GM21447 (cell line): ENCODE results near the gene LDLRAD4.

Source experiments
- ATAC-seq: cut with Tn5 transposase; IDR thresholded peaks from one replicate; pipeline ENCODE4 v1.9.1; 2021; ENCODE audit not compliant: unreplicated experiment

LDLRAD4 gene

GRCh38 chr18:13454363-13455150 lies 236.0 kb downstream of the LDLRAD4 start:
- ATAC-seq, result no peak

- ATAC-seq, result no peak
These were observed 236.9 kb downstream of the LDLRAD4 start for GRCh38 chr18:13455471-13455870.

- ATAC-seq, result peak; percentile 70
These were observed 237.5 kb downstream of the LDLRAD4 start for GRCh38 chr18:13455960-13456481.

- no peak for ATAC-seq
These were observed 238.2 kb downstream of the LDLRAD4 start for GRCh38 chr18:13456736-13457271.

GRCh38 chr18:13457327-13457726 lies 238.8 kb downstream of the LDLRAD4 start:
- ATAC-seq, result no peak

- ATAC-seq, result no peak
These were observed 242.4 kb downstream of the LDLRAD4 start for GRCh38 chr18:13460946-13461345.

GRCh38 chr18:13461469-13461868 lies 242.9 kb downstream of the LDLRAD4 start:
- no peak for ATAC-seq

GRCh38 chr18:13461936-13462335 lies 243.4 kb downstream of the LDLRAD4 start:
- ATAC-seq, result no peak

- no peak for ATAC-seq
These were observed 244.1 kb downstream of the LDLRAD4 start for GRCh38 chr18:13462686-13463085.

- ATAC-seq, result no peak
These were observed 245.1 kb downstream of the LDLRAD4 start for GRCh38 chr18:13463526-13464210.

GRCh38 chr18:13464432-13465123 lies 246.0 kb downstream of the LDLRAD4 start:
- ATAC-seq, result peak; percentile 99

GRCh38 chr18:13465124-13465446 lies 246.5 kb downstream of the LDLRAD4 start:
- peak; percentile 30 for ATAC-seq

- ATAC-seq, result no peak
These were observed 246.9 kb downstream of the LDLRAD4 start for GRCh38 chr18:13465476-13465875.

- no peak for ATAC-seq
These were observed 252.1 kb downstream of the LDLRAD4 start for GRCh38 chr18:13470516-13471197.

- ATAC-seq, result no peak
These were observed 252.8 kb downstream of the LDLRAD4 start for GRCh38 chr18:13471198-13471845.

GRCh38 chr18:13471971-13472628 lies 253.5 kb downstream of the LDLRAD4 start:
- ATAC-seq, result no peak

- ATAC-seq, result no peak
These were observed 255.2 kb downstream of the LDLRAD4 start for GRCh38 chr18:13473751-13474150.

GRCh38 chr18:13474336-13474735 lies 255.8 kb downstream of the LDLRAD4 start:
- ATAC-seq, result no peak

GRCh38 chr18:13474907-13475545 lies 256.5 kb downstream of the LDLRAD4 start:
- ATAC-seq, result no peak
